GM19438 (cell line): ENCODE measurements around the gene OIP5.
"Not testable (repeated sequence)": the region's sequence is repeated elsewhere in the genome, so short reads cannot be mapped to it uniquely, and the experiment has no call there.

Source experiments
- ATAC-seq: cut with Tn5 transposase; IDR thresholded peaks from one replicate; pipeline ENCODE4 v1.9.1; 2021; ENCODE audit warnings: low read depth; ENCODE audit not compliant: unreplicated experiment

Gene OIP5

DNA sequence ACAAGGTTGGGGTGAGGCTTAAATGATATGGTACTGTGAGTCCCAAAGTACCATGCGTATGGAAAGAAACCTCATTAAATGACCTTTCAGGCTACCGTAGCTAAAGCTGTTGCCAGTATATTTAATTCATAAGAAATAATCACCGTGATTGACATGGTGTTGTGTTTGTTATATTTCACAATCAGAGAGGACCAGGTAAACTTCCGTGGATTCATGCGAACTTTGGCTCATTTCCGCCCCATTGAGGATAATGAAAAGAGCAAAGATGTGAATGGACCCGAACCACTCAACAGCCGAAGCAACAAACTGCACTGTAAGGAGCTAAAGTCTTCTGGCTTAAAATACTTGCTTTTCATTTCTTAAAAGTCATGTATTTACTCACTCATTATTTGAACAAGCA lies 69.8 kb downstream of the OIP5 start:
- ATAC-seq, result no peak

DNA sequence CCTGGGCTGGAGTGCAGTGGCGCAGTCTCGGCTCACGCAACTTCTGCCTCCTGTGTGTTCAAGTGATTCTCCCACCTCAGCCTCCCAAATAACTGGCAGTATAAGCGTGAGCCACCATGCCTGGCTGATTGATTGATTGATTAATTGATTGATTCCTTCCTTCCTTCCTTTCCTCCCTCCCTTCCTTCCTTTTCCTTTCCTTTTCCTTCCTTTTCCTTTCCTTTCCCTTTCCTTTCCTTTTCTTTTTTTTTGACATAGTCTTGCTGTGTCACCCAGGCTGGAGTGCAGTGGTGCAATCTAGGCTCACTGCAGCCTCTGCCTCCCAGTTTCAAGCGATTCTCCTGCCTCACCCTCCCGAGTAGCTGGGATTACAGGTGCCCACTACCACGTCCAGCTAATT lies 71.5 kb downstream of the OIP5 start:
- ATAC-seq, result not testable (repeated sequence)

DNA sequence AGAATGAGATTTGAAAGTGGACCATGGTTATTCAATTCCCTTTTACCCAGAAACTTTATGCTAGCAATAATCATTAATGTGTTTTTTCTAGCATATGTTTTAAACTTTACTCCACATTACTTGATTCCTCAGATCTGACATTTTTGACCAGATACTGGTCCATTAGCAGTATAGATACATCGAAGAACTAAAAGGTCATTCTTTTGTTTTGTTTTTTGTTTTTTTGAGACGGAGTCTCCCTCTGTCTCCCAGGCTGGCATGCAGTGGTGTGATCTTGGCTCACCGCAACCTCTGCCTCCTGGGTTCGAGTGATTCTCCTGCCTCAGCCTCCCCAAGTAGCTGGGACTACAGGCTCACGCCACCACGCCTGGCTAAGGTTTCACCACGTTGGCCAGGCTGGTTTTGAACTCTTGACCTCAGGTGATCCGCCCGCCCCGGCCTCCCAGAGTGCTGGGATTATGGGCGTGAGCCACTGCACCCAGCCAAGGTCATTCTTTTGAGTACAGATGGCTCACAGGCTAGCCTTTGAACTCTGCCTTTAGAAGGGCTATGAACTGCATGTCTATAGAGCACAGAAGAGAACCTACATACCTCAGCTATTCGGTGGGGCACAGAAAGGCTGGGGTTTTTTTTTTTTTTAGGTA lies 72.7 kb downstream of the OIP5 start:
- no peak for ATAC-seq
